Loucy (cell line): Measurements from ENCODE around the gene MGRN1.

ENCODE experiments used
- H2AFZ ChIP-seq: fragments of 200-600 bp; sonication (generic); 2 replicates; pipeline ENCODE4 v1.6.0; 2016; ENCODE audit warnings: antibody characterized with exemption, mild to moderate bottlenecking, low read length, moderate library complexity
- H3F3A ChIP-seq: fragments of 200-600 bp; 2 replicates; pipeline ENCODE4 v1.6.0; 2016; ENCODE audit warnings: antibody characterized with exemption, low read depth, mild to moderate bottlenecking
- H3K27me3 ChIP-seq: fragments of 200-600 bp; sonication (generic); 2 replicates; pipeline ENCODE4 v1.6.1; 2014; ENCODE audit warnings: low read length, mild to moderate bottlenecking; ENCODE audit not compliant: insufficient read depth, poor library complexity, severe bottlenecking
- H3K36me3 ChIP-seq: fragments of 200-600 bp; sonication (generic); 2 replicates; pipeline ENCODE4 v1.6.1; 2016; ENCODE audit warnings: low read length; ENCODE audit not compliant: insufficient read depth
- H3K4me1 ChIP-seq: fragments of 200-600 bp; sonication (generic); 2 replicates; pipeline ENCODE4 v1.5.1; 2014; ENCODE audit warnings: low read length, mild to moderate bottlenecking; ENCODE audit not compliant: insufficient read depth, poor library complexity, severe bottlenecking
- H3K4me2 ChIP-seq: fragments of 200-600 bp; sonication (generic); 2 replicates; pipeline ENCODE4 v1.6.0; 2014; ENCODE audit warnings: antibody characterized with exemption, low read length, low read depth, mild to moderate bottlenecking; ENCODE audit not compliant: poor library complexity, severe bottlenecking
- H3K4me3 ChIP-seq: fragments of 200-600 bp; sonication (generic); 2 replicates; pipeline ENCODE4 v1.5.1; 2014; ENCODE audit warnings: low read length, mild to moderate bottlenecking, mixed read lengths; ENCODE audit not compliant: poor library complexity, severe bottlenecking
- H3K79me2 ChIP-seq: fragments of 200-600 bp; sonication (generic); 2 replicates; pipeline ENCODE4 v1.6.1; 2014; ENCODE audit warnings: low read length; ENCODE audit not compliant: insufficient read depth
- H3K9ac ChIP-seq: fragments of 200-600 bp; sonication (generic); 2 replicates; pipeline ENCODE4 v1.6.0; 2014; ENCODE audit warnings: mild to moderate bottlenecking, low read depth, low read length, moderate library complexity; ENCODE audit not compliant: poor library complexity, severe bottlenecking
- H3K9me2 ChIP-seq: fragments of 200-600 bp; sonication (generic); replicated peaks from 2 replicates; pipeline ENCODE4 v1.6.1; 2016; ENCODE audit warnings: low read depth, low read length, mixed read lengths
- H3K9me3 ChIP-seq: fragments of 200-600 bp; sonication (generic); 2 replicates; pipeline ENCODE4 v1.6.1; 2014; ENCODE audit warnings: mild to moderate bottlenecking, antibody characterized with exemption, low read length, low read depth; ENCODE audit not compliant: insufficient read depth
- H4K20me1 ChIP-seq: fragments of 200-600 bp; sonication (generic); 2 replicates; pipeline ENCODE4 v1.6.0; 2014; ENCODE audit warnings: antibody characterized with exemption, low read length, mild to moderate bottlenecking; ENCODE audit not compliant: insufficient read depth, poor library complexity, severe bottlenecking
- EZH2phosphoT487 ChIP-seq: fragments of 200-600 bp; IDR thresholded peaks from 2 replicates; pipeline ENCODE4 v1.6.1; 2018; ENCODE audit warnings: antibody characterized with exemption, mild to moderate bottlenecking, moderate library complexity, borderline replicate concordance
- TF ChIP-seq, protein P1 (sequence below): fragments of 200-600 bp; sonication (generic); conservative IDR thresholded peaks from 2 replicates; pipeline ENCODE4 v1.5.1; 2014; ENCODE audit warnings: mild to moderate bottlenecking, antibody characterized with exemption, low read length

MGRN1 gene

DNA sequence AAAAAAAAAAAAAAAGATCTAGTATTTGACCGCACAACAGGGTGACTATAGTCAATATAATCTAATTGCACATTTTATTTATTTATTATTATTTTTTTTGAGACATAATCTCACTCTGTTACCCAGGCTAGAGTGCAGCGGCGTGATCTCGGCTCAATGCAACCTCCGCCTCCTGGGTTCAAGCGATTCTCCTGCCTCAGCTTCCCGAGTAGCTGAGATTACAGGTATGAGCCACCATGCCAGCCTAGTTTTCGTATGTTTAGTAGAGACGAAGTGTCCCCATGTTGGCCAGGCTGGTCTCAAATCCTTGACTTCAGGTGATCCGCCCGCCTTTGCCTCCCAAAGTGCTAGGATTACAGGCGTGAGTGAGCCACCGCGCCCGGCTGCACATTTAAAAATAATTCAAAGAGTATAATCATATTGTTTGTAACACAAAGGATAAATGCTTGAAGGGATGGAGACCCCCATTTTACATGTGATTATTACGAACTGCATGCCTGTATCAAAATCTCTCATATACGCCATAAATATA lies 108.7 kb downstream of the MGRN1 start:
- H3K79me2 ChIP-seq = no peaks in the 10 kb centered on the region

DNA sequence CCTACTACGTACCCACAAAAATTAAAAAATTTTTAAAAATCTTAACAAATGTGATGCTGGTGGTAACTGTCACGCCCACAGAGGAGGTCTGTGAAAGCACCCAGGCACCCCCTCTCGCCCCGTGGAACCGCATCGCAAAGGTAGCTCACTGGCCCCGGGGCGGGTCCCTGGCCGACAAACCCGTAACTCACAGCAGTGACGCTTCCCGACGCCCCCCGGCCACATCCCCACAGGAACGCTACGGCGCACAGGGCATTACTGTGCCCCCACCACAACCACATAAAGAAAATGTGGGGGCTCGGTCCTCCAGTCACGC lies 109.1 kb downstream of the MGRN1 start:
- Histone ChIP-seq H3K9me2 (no peaks in the 10 kb centered on the region), H2AFZ (peak overlapping the region; percentile 97), H3K4me2 (peak overlapping the region; percentile 94), H3F3A (no peaks in the 10 kb centered on the region), H3K36me3 (no peaks in the 10 kb centered on the region), H4K20me1 (no peaks in the 10 kb centered on the region), H3K4me3 (peak overlapping the region; percentile 85), H3K9ac (peak overlapping the region; percentile 78), H3K79me2 (no peaks in the 10 kb centered on the region), H3K4me1 (peaks cover 5% of the 10 kb centered on the region), H3K27me3 (no peaks in the 10 kb centered on the region), H3K9me3 (no peaks in the 10 kb centered on the region)
- no peak for TF ChIP-seq EZH2phosphoT487
- TF ChIP-seq, protein P1, sequence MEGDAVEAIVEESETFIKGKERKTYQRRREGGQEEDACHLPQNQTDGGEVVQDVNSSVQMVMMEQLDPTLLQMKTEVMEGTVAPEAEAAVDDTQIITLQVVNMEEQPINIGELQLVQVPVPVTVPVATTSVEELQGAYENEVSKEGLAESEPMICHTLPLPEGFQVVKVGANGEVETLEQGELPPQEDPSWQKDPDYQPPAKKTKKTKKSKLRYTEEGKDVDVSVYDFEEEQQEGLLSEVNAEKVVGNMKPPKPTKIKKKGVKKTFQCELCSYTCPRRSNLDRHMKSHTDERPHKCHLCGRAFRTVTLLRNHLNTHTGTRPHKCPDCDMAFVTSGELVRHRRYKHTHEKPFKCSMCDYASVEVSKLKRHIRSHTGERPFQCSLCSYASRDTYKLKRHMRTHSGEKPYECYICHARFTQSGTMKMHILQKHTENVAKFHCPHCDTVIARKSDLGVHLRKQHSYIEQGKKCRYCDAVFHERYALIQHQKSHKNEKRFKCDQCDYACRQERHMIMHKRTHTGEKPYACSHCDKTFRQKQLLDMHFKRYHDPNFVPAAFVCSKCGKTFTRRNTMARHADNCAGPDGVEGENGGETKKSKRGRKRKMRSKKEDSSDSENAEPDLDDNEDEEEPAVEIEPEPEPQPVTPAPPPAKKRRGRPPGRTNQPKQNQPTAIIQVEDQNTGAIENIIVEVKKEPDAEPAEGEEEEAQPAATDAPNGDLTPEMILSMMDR = no peak

More for the DNA sequence above, 108.7 kb downstream of the MGRN1 start:
- no peaks in the 10 kb centered on the region for H3K9me3 ChIP-seq
- no peaks in the 10 kb centered on the region for H3K36me3 ChIP-seq
- TF ChIP-seq, protein P1 = no peak
- no peak for TF ChIP-seq EZH2phosphoT487
- H2AFZ ChIP-seq = peak overlapping the region; percentile 97; the same call in 1 of the 2 replicates
- H3K9me2 ChIP-seq = no peaks in the 10 kb centered on the region
- peak overlapping the region; percentile 94 for H3K4me2 ChIP-seq
- H3F3A ChIP-seq = no peaks in the 10 kb centered on the region
- no peaks in the 10 kb centered on the region for H3K27me3 ChIP-seq
- H3K9ac ChIP-seq = peak overlapping the region; percentile 78
- no peaks in the 10 kb centered on the region for H4K20me1 ChIP-seq
- H3K4me3 ChIP-seq = peak overlapping the region; percentile 85
- H3K4me1 ChIP-seq = peaks cover 5% of the 10 kb centered on the region

DNA sequence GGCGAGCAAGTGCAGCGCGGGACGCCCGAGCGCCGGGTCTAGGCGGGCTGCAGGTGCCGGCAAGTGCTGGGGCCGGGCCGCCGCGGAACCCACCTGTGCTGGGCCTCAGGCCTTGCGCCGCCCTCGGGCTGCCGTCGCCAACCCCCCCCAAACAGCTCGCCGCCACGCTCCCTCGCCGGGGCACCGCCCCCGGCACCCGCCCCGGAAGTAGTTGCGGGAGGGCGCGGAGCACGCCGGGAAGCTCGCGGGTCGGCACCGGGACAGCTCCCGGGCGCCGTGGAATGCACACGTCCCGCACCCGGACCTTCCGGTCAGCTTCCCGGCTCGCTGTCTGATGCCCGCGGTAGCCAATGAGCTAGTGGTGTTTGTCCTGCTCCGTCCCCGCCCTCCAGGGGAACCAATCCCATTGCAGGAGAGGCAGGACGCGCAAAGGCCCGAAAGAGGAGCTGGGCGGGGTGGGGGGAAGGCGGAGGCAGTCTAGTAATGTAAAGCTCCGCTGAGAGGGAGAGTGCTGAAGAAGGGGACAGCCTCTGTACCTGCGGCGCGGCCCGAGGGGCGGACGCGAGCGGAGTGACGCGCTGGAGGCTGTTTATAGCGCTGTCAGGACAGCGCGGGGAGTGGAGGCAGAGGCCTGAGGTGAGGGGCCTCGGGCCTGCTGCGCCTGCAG lies 109.6 kb downstream of the MGRN1 start, which contains the start of the genes ANKS3 and DNAAF8:
ANKS3 (minus strand) TSS at position 209 of the 667 bp plus-strand sequence. CDS start 4,122 bp downstream, outside the sequence.
DNAAF8 (plus strand) TSS at position 475 of the 667 bp plus-strand sequence. CDS start 1,978 bp downstream, outside the sequence.
- Histone ChIP-seq H3F3A (no peaks in the 10 kb centered on the region), H3K4me1 (peaks cover 5% of the 10 kb centered on the region), H2AFZ (peak within 1 kb of the TSS; percentile 97), H3K9me3 (no peaks in the 10 kb centered on the region), H3K9ac (peak within 1 kb of the TSS; percentile 78), H3K4me3 (peak within 1 kb of the TSS; percentile 85), H4K20me1 (no peaks in the 10 kb centered on the region), H3K9me2 (no peaks in the 10 kb centered on the region), H3K36me3 (no peaks in the 10 kb centered on the region), H3K27me3 (no peaks in the 10 kb centered on the region), H3K4me2 (peak within 1 kb of the TSS; percentile 94), H3K79me2 (no peaks in the 10 kb centered on the region)
- TF ChIP-seq, protein P1 = no peak
- TF ChIP-seq EZH2phosphoT487 = no peak
